Sigmoid colon (tissue), 7 donors: Measurements from ENCODE around the gene SLC16A8. TPM values are rescaled to one million over a fixed set of nuclear protein-coding genes. Genes with fewer than 3 reads are reported as not detected.
A peak's percentile ranks its signal among the peaks of the same experiment; 100 is the strongest.

Source experiments
- DNase-seq: peaks from one replicate; pipeline ENCODE4 v3.0.0-alpha.2; 2019
- H3K27ac ChIP-seq, 4 donors: fragments of 200-600 bp; sonication (generic); one replicate each; pipeline ENCODE4 v1.5.1; 2016 to 2019; ENCODE audit warnings: mild to moderate bottlenecking in 1 of 4
- H3K27me3 ChIP-seq, 3 donors: fragments of 200-600 bp; sonication (generic); one replicate each; pipeline ENCODE4 v1.5.1; 2019; ENCODE audit warnings: mild to moderate bottlenecking in 1 of 3
- H3K36me3 ChIP-seq, 4 donors: fragments of 200-600 bp; sonication (generic); one replicate each; pipeline ENCODE4 v1.5.1; 2016 to 2019
- H3K4me1 ChIP-seq, 4 donors: fragments of 200-600 bp; sonication (generic); one replicate each; pipeline ENCODE4 v1.5.1; 2017 to 2019
- H3K4me3 ChIP-seq, 4 donors: fragments of 200-600 bp; sonication (generic); one replicate each; pipeline ENCODE4 v1.5.1; 2017 to 2019; ENCODE audit warnings: mild to moderate bottlenecking in 2 of 4, moderate library complexity in 1 of 4
- H3K9me3 ChIP-seq, 4 donors: fragments of 200-600 bp in 3 of 4; sonication (generic) in 3 of 4; one replicate each; pipeline versions ENCODE4 v1.5.1 to v1.6.1; 2013 to 2019
- CTCF ChIP-seq, 4 experiments: fragments of 450-650 bp in 3 of 4; fragments of 200-600 bp in 1 of 4; IDR thresholded peaks; one replicate each; pipeline ENCODE4 v1.5.1; 2016 to 2019; ENCODE audit warnings: antibody characterized with exemption in 4 of 4, mild to moderate bottlenecking in 3 of 4, moderate library complexity in 2 of 4
- EP300 ChIP-seq, 4 donors: sonication (generic); formaldehyde crosslinking; IDR thresholded peaks; one replicate each; pipeline ENCODE4 v1.6.1; 2017; ENCODE audit warnings: antibody characterized with exemption in 4 of 4
- POLR2A ChIP-seq, 2 donors: fragments of 450-650 bp; IDR thresholded peaks; one replicate each; pipeline ENCODE4 v1.6.1; 2016; ENCODE audit warnings: antibody characterized with exemption in 2 of 2, mild to moderate bottlenecking in 2 of 2, moderate library complexity in 2 of 2
- POLR2AphosphoS5 ChIP-seq, 4 donors: sonication (generic); formaldehyde crosslinking; IDR thresholded peaks; one replicate each; pipeline ENCODE4 v1.6.1; 2017; ENCODE audit warnings: antibody characterized with exemption in 4 of 4
- WGBS, 2 donors: extraction: QIAGEN DNeasy Blood & Tissue Kit; methylation state at CpG; one replicate each; pipeline ENCODE4 v1.1.7; 2013; 5-methylcytosine and 5-hydroxymethylcytosine counted together
- intact Hi-C: fragments of 100-400 bp; cut with DNase I; formaldehyde crosslinking; loops from one replicate; pipeline ENCODE4 v1.15.1; 2023
- polyA plus RNA-seq, 3 donors: library from polyadenylated mRNA; stranded (reverse); fragments of 200-250 nt; gene quantifications; one replicate each; pipeline ENCODE4 v1.2.3, GENCODE V29; 2013
- total RNA-seq, 4 donors: library from RNA; depleted of rRNA; stranded (reverse); fragments of >200 nt; gene quantifications; one replicate each; pipeline ENCODE4 v1.1.0, GENCODE V29; 2016
- donor health status: healthy with polysubstance abuse.
- donor health status: Bipolar disorder and iron deficiency.
- donor health status: healthy.

SLC16A8 gene
- total and polyA plus RNA-seq, 7 donors: 0.20 to 0.71 (median 0.55) TPM; not detected in 4

GRCh38 chr22:38114484-38115398 is 30.8 kb upstream of the SLC16A8 start:
- Histone ChIP-seq H3K27me3 (no peaks in the 10 kb centered on the region), H3K4me3 (no peak overlapping the region), H3K27ac (no peak overlapping the region), H3K4me1 (peaks cover 0 to 9% (median 4%) of the 10 kb centered on the region in 4 donors), H3K36me3 (peaks cover 0 to 3% (median 0%) of the 10 kb centered on the region in 4 donors), H3K9me3 (no peaks in the 10 kb centered on the region)
- TF ChIP-seq CTCF (IDR thresholded peaks at IDR 0.05) (peak; percentile 53 to 97 (median 90)), POLR2A (IDR thresholded peaks at IDR 0.05) (no peak), POLR2AphosphoS5 (IDR thresholded peaks at IDR 0.05) (peak in 1 of 4 donors; percentile 16), EP300 (IDR thresholded peaks at IDR 0.05) (no peak)
- DNase-seq: peak; percentile 91
- intact Hi-C loops: loop anchor here (1.0 to 10.0 kb wide), 2 partner anchors 100 to 239 kb away; no protein-coding TSS in a partner anchor
- WGBS, 2 donors: 55 to 58% methylated on average over 32 of the region's 32 CpGs

- WGBS, 2 donors: 17 to 80% methylated on average over 22 of the region's 22 CpGs
- no peak overlapping the region for H3K4me3 ChIP-seq
- no peaks in the 10 kb centered on the region for H3K9me3 ChIP-seq
- H3K27me3 ChIP-seq: no peaks in the 10 kb centered on the region
- peaks cover 0 to 9% (median 4%) of the 10 kb centered on the region in 4 donors for H3K4me1 ChIP-seq
- intact Hi-C loops: loop anchor here (10.0 kb wide), 1 partner anchor 102 kb away; no protein-coding TSS in a partner anchor
- peaks cover 0 to 3% (median 0%) of the 10 kb centered on the region in 4 donors for H3K36me3 ChIP-seq
- no peak overlapping the region for H3K27ac ChIP-seq
- TF ChIP-seq POLR2A (IDR thresholded peaks at IDR 0.05) (no peak), POLR2AphosphoS5 (IDR thresholded peaks at IDR 0.05) (no peak), EP300 (IDR thresholded peaks at IDR 0.05) (no peak), CTCF (IDR thresholded peaks at IDR 0.05) (no peak)
- no peak for DNase-seq
Measured at GRCh38 chr22:38112381-38112780, 28.4 kb upstream of the SLC16A8 start.

- no peaks in the 10 kb centered on the region for H3K27me3 ChIP-seq
- no peak overlapping the region for H3K4me3 ChIP-seq
- no peak for DNase-seq
- 37 to 77% methylated on average over 11 of the region's 11 CpGs for WGBS, 2 donors
- intact Hi-C loops: loop anchor here (10.0 kb wide), 1 partner anchor 103 kb away; no protein-coding TSS in a partner anchor
- no peak overlapping the region for H3K27ac ChIP-seq
- peaks cover 0 to 3% (median 0%) of the 10 kb centered on the region in 4 donors for H3K36me3 ChIP-seq
- no peaks in the 10 kb centered on the region for H3K9me3 ChIP-seq
- TF ChIP-seq POLR2A (IDR thresholded peaks at IDR 0.05) (no peak), POLR2AphosphoS5 (IDR thresholded peaks at IDR 0.05) (no peak), EP300 (IDR thresholded peaks at IDR 0.05) (no peak), CTCF (IDR thresholded peaks at IDR 0.05) (no peak)
- peaks cover 0 to 9% (median 4%) of the 10 kb centered on the region in 4 donors for H3K4me1 ChIP-seq
Measured at GRCh38 chr22:38111925-38112355, 28.0 kb upstream of the SLC16A8 start.

- intact Hi-C loops: loop anchor here (10.0 kb wide), 1 partner anchor 104 kb away; no protein-coding TSS in a partner anchor
- no peak for DNase-seq
- no peak overlapping the region for H3K4me3 ChIP-seq
Measured at GRCh38 chr22:38110863-38111852, 27.2 kb upstream of the SLC16A8 start.

More at GRCh38 chr22:38110863-38111852, 27.2 kb upstream of the SLC16A8 start:
- Histone ChIP-seq H3K36me3 (peaks cover 0 to 3% (median 0%) of the 10 kb centered on the region in 4 donors), H3K27ac (peak overlapping the region in 1 of 4 donors; percentile 22), H3K27me3 (no peaks in the 10 kb centered on the region), H3K4me1 (peaks cover 0 to 9% (median 4%) of the 10 kb centered on the region in 4 donors), H3K9me3 (no peaks in the 10 kb centered on the region)
- TF ChIP-seq POLR2A (IDR thresholded peaks at IDR 0.05) (no peak), EP300 (IDR thresholded peaks at IDR 0.05) (no peak), POLR2AphosphoS5 (IDR thresholded peaks at IDR 0.05) (no peak), CTCF (IDR thresholded peaks at IDR 0.05) (no peak)
- 19 to 74% methylated on average over 30 of the region's 30 CpGs for WGBS, 2 donors
